Thoracic aorta (tissue), 2 donors: ENCODE data around the gene PDCD2L. TPM values are rescaled to one million over a fixed set of nuclear protein-coding genes. Genes with fewer than 3 reads are reported as not detected.

Experiments used
- ATAC-seq: fragments of 150-250 bp; one replicate; pipeline ENCODE4 v1.8.0; 2017; ENCODE audit warnings: low read depth; ENCODE audit not compliant: insufficient number of reproducible peaks, low FRiP score
- DNase-seq: peaks from one replicate; pipeline ENCODE4 v3.0.0-alpha.2; 2020; ENCODE audit warnings: low spot score
- H3K27ac ChIP-seq, 2 donors: fragments of 200-600 bp; sonication (generic); 1 replicate in 1 of 2; 2 replicates in 1 of 2; pipeline ENCODE4 v1.5.1; 2016; ENCODE audit warnings: mild to moderate bottlenecking in 2 of 2, moderate library complexity in 2 of 2
- H3K27me3 ChIP-seq: fragments of 200-600 bp; sonication (generic); replicated peaks from 2 replicates; pipeline ENCODE4 v1.6.0; 2016; ENCODE audit warnings: mild to moderate bottlenecking; ENCODE audit not compliant: insufficient read depth
- H3K36me3 ChIP-seq: fragments of 200-600 bp; sonication (generic); one replicate; pipeline ENCODE4 v1.5.1; 2016
- H3K4me1 ChIP-seq, 2 donors: fragments of 200-600 bp; sonication (generic); 1 replicate in 1 of 2; 2 replicates in 1 of 2; pipeline versions ENCODE4 v1.5.1 to v1.6.0; 2016; ENCODE audit warnings: low read depth in 2 of 2, mild to moderate bottlenecking in 1 of 2; ENCODE audit not compliant: control insufficient read depth in 1 of 2
- H3K4me3 ChIP-seq: fragments of 200-600 bp; sonication (generic); 2 replicates; pipeline ENCODE4 v1.5.1; 2016; ENCODE audit warnings: mild to moderate bottlenecking
- H3K9me3 ChIP-seq: fragments of 200-600 bp; sonication (generic); 2 replicates; pipeline ENCODE4 v1.5.1; 2016
- CTCF ChIP-seq: fragments of 200-600 bp; sonication (generic); IDR thresholded peaks from one replicate; pipeline ENCODE4 v1.5.1; 2019; ENCODE audit warnings: antibody characterized with exemption
- total RNA-seq, 2 donors: library from RNA; depleted of rRNA; stranded (reverse); fragments of >200 nt; gene quantifications; one replicate each; pipeline versions ENCODE4 v1.1.0 to v1.2.3, GENCODE V29; 2016

The PDCD2L gene
- total RNA-seq = 10 to 100 TPM in 1 of 2 donors, 1 to 10 TPM in 1; 6.2 to 12.8 TPM

- Histone ChIP-seq H3K27ac (peak within 1 kb of the TSS; percentile 29 to 53), H3K36me3 (peaks cover 14% of the 10 kb centered on the region), H3K4me1 (peaks cover 3 to 4% of the 10 kb centered on the region in 2 donors), H3K9me3 (no peaks in the 10 kb centered on the region), H3K27me3 (no peaks in the 10 kb centered on the region), H3K4me3 (peak within 1 kb of the TSS; percentile 98)
- no peak for TF ChIP-seq CTCF
- peak; percentile 67 for ATAC-seq
- DNase-seq = peak; percentile 78
Observed at GRCh38 chr19:34404109-34404909, at the start of gene PDCD2L. PDCD2L (plus strand) TSS chr19:34404399; CDS start chr19:34404431, 32 bp downstream.

- TF ChIP-seq CTCF = no peak
- H3K4me1 ChIP-seq = peaks cover 3 to 19% of the 10 kb centered on the region in 2 donors
- peaks cover 31% of the 10 kb centered on the region for H3K36me3 ChIP-seq
- DNase-seq (no peak), ATAC-seq (no peak)
- no peaks in the 10 kb centered on the region for H3K27me3 ChIP-seq
- H3K4me3 ChIP-seq = no peak overlapping the region
- no peak overlapping the region for H3K27ac ChIP-seq
- H3K9me3 ChIP-seq = no peaks in the 10 kb centered on the region
Observed at GRCh38 chr19:34355201-34355600, 49.0 kb upstream of the PDCD2L start.

DNA sequence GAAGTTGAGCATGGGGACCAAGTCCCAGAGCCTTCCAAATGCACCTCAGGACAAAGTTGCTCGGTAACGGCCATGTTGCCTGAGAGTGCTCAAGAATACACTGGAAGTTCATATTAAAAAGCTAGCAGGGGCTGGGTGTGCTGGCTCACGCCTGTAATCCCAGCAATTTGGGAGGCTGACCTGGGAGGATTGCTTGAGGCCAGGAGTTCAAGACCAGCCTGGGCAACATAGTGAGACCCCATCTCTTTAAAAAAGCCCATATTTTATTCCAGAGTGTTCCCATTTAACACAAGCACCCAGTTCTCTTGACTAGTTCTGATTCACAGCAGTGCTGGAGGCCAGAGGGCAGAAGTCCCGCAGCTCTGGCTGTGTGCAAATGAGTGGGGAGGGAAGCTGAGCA, 47.3 kb upstream of the PDCD2L start:
- no peak for TF ChIP-seq CTCF
- Histone ChIP-seq H3K27ac (no peak overlapping the region), H3K36me3 (peaks cover 25% of the 10 kb centered on the region), H3K4me1 (peaks cover 3 to 19% of the 10 kb centered on the region in 2 donors), H3K4me3 (no peak overlapping the region), H3K9me3 (no peaks in the 10 kb centered on the region), H3K27me3 (no peaks in the 10 kb centered on the region)
- DNase-seq (no peak), ATAC-seq (no peak)

DNA sequence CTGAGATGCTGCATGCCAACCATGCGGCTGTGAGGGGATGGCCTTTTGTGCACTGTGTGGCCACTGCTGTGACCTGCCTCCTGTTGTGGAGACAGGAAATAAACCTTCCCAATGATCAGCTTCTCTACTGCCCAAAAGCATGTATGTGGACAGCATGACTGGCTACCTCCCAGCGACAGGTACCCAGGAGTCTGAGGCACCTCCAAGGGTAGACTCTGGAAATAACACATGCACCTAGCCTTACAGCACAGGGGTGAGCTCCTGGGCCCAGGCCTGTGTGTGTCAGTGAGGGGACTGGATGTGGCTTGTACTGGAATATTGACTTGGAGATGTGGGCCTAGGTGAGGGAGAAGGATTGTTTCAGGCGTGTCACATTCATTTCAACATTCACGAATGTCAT, 46.8 kb upstream of the PDCD2L start:
- no peak for DNase-seq
- Histone ChIP-seq H3K9me3 (no peaks in the 10 kb centered on the region), H3K4me1 (peaks cover 3 to 19% of the 10 kb centered on the region in 2 donors), H3K27ac (no peak overlapping the region), H3K27me3 (no peaks in the 10 kb centered on the region), H3K36me3 (peaks cover 20% of the 10 kb centered on the region), H3K4me3 (no peak overlapping the region)
- no peak for TF ChIP-seq CTCF
- ATAC-seq = no peak

GRCh38 chr19:34359140-34359953, 44.9 kb upstream of the PDCD2L start:
- peak; percentile 40 for TF ChIP-seq CTCF
- DNase-seq (peak; percentile 83), ATAC-seq (peak; percentile 78)
- Histone ChIP-seq H3K4me3 (peak overlapping the region; percentile 71), H3K9me3 (no peaks in the 10 kb centered on the region), H3K4me1 (peaks cover 3 to 19% of the 10 kb centered on the region in 2 donors), H3K36me3 (peaks cover 8% of the 10 kb centered on the region), H3K27ac (peak overlapping the region; percentile 79 to 84), H3K27me3 (no peaks in the 10 kb centered on the region)
